Right lobe of liver (tissue), 4 donors: ENCODE measurements around the gene TNRC6C.

Source experiments
- CTCF ChIP-seq, 4 donors: fragments of 200-600 bp in 3 of 4; fragments of 450-650 bp in 1 of 4; IDR thresholded peaks; one replicate each; pipeline versions ENCODE4 v1.5.1 to v1.8.0; 2016 to 2022; ENCODE audit warnings: antibody characterized with exemption in 4 of 4, mild to moderate bottlenecking in 2 of 4
- POLR2A ChIP-seq: fragments of 450-650 bp; IDR thresholded peaks from one replicate; pipeline ENCODE4 v1.6.1; 2017; ENCODE audit warnings: antibody characterized with exemption, mild to moderate bottlenecking
- donor health status: DM: no; HTN: no; CAD: no.
- donor health status: DM: no; HTN: no; CAD: no.
- donor health status: DM: no; HTN: yes; CAD: no.

GRCh38 chr17:77965352-77965751 is 6.8 kb downstream of the TNRC6C start:
- TF ChIP-seq CTCF (IDR thresholded peaks at IDR 0.05) (no peak), POLR2A (no peak)
